ENCODE data around the gene MACROD2. TPM values are rescaled to one million over a fixed set of nuclear protein-coding genes. Genes with fewer than 3 reads are reported as not detected.

MACROD2 gene
- total RNA-seq, 1 experiment from 2014 or later = 1.6 TPM

GRCh38 chr20:14446446-14446845 lies 451.1 kb downstream of the MACROD2 start:
- TF ChIP-seq CTCF (conservative IDR thresholded peaks at IDR 0.05) = no peak
- Histone ChIP-seq H4K91ac (ENCODE audit: insufficient read length, low read depth, low read length) (no peak overlapping the region), H3K56ac (ENCODE audit: insufficient read length, low read depth, low read length) (no peak overlapping the region), H3K23me2 (ENCODE audit: insufficient read length, low read depth, low read length, poor library complexity, severe bottlenecking) (no peaks in the 10 kb centered on the region), H4K20me1 (ENCODE audit: control insufficient read depth, insufficient read depth, insufficient read length) (no peaks in the 10 kb centered on the region), H3K9me3 (ENCODE audit: control insufficient read depth, low read depth, low read length) (no peaks in the 10 kb centered on the region), H2BK120ac (ENCODE audit: low read depth, low read length, poor library complexity, severe bottlenecking) (no peak overlapping the region), H2AFZ (ENCODE audit: low read length) (no peak overlapping the region), H3T11ph (ENCODE audit: low read length) (no peak overlapping the region), H3K14ac (ENCODE audit: insufficient read depth, low read length) (no peak overlapping the region), H3K9ac (ENCODE audit: extremely low read depth, insufficient read length, low read length) (no peak overlapping the region), H2BK15ac (ENCODE audit: low read depth, low read length) (no peak overlapping the region), H3K4me1 (ENCODE audit: insufficient read depth, low read length) (no peaks in the 10 kb centered on the region; the same call in 1 of the 2 replicates), H3K79me2 (ENCODE audit: insufficient read depth, low read length) (no peaks in the 10 kb centered on the region), H3K27me3 (ENCODE audit: insufficient read depth, low read length) (no peaks in the 10 kb centered on the region), H2BK20ac (ENCODE audit: low read depth, low read length, poor library complexity, severe bottlenecking) (no peak overlapping the region), H2AK5ac (ENCODE audit: insufficient read length, low read length) (no peak overlapping the region), H3K27ac (ENCODE audit: insufficient read length, low read depth, low read length) (no peak overlapping the region), H3K23ac (ENCODE audit: insufficient read length, low read depth, low read length) (no peak overlapping the region), H4K8ac (replicated peaks; ENCODE audit: insufficient read length, low read depth, low read length) (no peak overlapping the region), H3K4ac (ENCODE audit: low read depth, low read length) (no peak overlapping the region), H2BK12ac (ENCODE audit: insufficient read length, low read depth, low read length) (no peak overlapping the region), H4K5ac (ENCODE audit: insufficient read length, low read depth, low read length) (no peak overlapping the region), H3K4me2 (ENCODE audit: insufficient read depth, insufficient read length, low read length) (no peak overlapping the region), H2BK5ac (ENCODE audit: insufficient read length, low read length) (no peak overlapping the region), H3K79me1 (ENCODE audit: insufficient read depth, low read depth, low read length, poor library complexity, severe bottlenecking) (no peaks in the 10 kb centered on the region), H3K18ac (ENCODE audit: insufficient read length, low read depth, low read length) (no peak overlapping the region)
- Mint-ChIP-seq H3K9me3 (0 out of 5 replicates have a peak, but pooled peaks cover 0 to 3% of the 10 kb centered on the region in 2 experiments), H3K27ac (peak overlapping the region in 1 of 3 experiments; percentile 83; a peak in 2 of 7 replicates), H3K4me1 (peaks cover 7 to 8% of the 10 kb centered on the region in 2 experiments), H3K4me3 (no peak overlapping the region), H3K36me3 (ENCODE audit: insufficient read depth in 1 of 3, low read depth in 3 of 3) (peaks cover under 1 to 1% (median 1%) of the 10 kb centered on the region in 3 experiments; a peak in 2 of 7 replicates), H3K27me3 (ENCODE audit: low read depth) (no peaks in the 10 kb centered on the region)
- no peak for DNase-seq

Measured in H9 (cell line).